GM10266 (cell line): ENCODE results near the gene RMP24.

Experiments used
- DNase-seq: peaks from one replicate; pipeline ENCODE4 v3.0.0; 2012; ENCODE audit errors: extremely low spot score
- TF ChIP-seq, protein P1 (sequence below): IDR thresholded peaks from 2 replicates; pipeline ENCODE4 v1.5.1; 2012; ENCODE audit warnings: mild to moderate bottlenecking, low read depth; ENCODE audit not compliant: control insufficient read depth, insufficient read depth; ENCODE audit errors: missing control alignments

RMP24 gene

DNA sequence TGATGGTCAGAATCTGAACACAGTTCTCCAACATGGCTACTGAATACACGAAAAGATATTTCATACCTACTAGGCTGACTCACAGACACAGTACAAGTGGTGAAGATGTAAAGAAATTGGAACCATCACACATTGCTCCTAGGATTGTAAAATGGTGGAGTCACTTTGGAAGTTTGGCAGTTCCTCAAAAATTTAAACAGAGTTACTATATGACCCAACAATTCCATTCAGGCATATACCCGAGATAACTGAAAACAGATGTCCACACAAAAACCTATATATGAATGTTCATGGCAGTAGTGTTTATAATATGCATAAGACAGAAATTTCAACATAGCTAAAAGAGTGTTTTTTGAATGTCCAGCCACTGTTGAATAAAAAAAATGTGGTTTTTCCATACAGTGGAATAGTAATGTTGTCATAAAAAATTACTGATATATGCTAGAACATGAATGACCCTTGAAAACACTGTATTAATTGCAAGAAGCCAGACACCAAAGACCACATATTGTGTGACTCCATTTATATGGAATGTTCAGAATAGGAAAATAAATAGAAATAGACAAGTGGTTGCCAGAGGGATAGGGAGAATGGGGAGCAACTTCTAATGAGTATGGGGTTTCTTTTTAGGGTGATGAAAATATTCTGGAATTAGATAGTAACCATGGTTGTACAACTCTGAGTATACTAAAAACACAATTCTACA lies 10.1 kb downstream of the RMP24 start:
- no peak for DNase-seq
- TF ChIP-seq, protein P1, sequence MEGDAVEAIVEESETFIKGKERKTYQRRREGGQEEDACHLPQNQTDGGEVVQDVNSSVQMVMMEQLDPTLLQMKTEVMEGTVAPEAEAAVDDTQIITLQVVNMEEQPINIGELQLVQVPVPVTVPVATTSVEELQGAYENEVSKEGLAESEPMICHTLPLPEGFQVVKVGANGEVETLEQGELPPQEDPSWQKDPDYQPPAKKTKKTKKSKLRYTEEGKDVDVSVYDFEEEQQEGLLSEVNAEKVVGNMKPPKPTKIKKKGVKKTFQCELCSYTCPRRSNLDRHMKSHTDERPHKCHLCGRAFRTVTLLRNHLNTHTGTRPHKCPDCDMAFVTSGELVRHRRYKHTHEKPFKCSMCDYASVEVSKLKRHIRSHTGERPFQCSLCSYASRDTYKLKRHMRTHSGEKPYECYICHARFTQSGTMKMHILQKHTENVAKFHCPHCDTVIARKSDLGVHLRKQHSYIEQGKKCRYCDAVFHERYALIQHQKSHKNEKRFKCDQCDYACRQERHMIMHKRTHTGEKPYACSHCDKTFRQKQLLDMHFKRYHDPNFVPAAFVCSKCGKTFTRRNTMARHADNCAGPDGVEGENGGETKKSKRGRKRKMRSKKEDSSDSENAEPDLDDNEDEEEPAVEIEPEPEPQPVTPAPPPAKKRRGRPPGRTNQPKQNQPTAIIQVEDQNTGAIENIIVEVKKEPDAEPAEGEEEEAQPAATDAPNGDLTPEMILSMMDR, result no peak

DNA sequence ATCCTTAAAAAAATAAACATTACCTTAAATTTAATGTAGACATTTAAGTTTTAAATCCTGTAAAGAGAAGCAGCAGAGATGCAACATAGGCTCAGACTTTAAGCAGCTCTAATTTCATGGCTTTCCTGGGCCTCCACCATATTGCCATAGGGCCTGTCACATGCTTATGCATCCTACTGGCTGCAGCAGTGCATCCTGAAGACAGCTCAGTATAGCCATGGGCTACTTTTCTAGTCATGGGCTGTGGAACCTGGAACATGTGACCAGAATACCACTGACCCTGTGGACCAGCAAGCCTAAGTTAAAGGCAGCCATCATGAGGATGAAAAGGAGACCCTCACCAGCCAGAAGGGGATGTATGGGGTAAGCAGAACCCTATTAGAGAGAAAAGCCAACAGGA lies 10.7 kb downstream of the RMP24 start:
- TF ChIP-seq, protein P1, result no peak
- DNase-seq, result no peak

DNA sequence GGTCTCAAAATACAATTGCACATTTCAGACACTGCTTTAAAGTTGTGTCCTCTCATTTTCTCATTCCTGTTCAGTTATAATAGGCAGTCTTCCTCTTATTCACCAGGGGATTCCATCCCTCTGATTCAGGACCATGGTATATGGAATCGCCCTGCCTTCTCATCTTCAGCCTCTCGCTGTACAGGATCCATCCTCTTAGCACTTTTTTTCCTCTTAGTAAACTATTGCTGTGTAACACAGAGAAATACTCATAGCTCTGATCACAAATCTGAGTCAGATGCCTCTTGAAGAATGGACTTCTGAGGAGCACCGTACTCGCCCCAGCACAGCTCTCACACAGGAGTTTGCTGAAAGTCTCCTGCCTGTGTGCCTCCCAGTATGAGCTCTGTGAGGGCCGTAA lies 11.3 kb downstream of the RMP24 start:
- TF ChIP-seq, protein P1, result no peak
- DNase-seq, result no peak

DNA sequence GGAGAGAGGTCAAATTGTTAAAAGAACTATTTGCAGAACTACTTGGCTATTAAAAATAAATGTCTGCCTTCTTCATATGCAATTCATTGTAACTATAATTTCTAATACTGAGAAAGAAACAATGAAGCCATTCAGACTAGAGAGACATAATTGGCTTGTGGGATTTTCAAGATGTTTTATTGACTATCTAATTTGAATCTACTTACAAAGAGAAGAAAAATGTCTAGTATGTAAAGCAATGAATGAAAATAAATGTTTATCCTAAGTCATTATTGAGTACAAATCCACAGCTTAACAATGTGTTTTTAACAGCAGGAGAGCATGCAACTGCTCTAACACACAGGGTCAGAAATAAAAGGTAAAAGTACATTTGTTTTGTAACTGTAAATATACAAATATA lies 19.2 kb downstream of the RMP24 start:
- DNase-seq, result no peak
- TF ChIP-seq, protein P1, result no peak

DNA sequence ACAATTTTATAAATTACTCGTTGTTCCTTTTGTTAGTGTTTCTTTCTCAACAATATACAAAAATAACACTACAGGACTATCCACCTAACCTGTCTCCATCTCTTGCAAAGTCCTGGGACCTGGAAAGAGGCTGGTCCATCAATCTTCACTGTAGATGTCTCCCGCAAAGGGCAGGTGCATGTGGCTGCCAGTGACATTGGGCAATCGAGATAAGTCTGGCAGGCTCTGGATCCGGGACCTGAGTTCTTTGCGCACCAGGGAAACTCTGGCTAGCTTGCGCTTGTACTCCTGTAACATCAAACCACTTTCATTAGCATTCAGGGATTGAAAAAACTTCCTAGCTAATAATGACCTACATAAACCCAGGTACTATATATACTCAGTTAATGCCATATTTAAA lies 20.5 kb downstream of the RMP24 start:
- DNase-seq, result no peak
- TF ChIP-seq, protein P1, result no peak

DNA sequence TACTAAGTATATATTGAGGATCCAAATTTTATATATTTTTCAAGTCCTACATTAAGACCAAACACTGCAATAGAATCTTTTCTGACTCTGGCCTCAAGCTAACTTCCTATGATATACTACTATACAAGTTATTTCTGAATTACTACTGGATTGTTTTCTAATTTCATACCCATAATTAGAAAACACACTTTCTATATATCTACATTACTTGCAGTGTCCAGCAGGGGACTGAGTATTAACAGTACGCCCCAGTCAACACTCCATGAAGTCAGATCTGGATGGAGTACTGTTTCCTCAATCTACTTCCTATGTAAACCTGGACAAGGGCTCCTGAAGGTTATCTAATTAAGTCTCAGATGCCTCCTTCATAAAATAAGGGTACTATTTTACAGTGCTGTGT lies 26.5 kb downstream of the RMP24 start:
- no peak for DNase-seq
- TF ChIP-seq, protein P1, result no peak

DNA sequence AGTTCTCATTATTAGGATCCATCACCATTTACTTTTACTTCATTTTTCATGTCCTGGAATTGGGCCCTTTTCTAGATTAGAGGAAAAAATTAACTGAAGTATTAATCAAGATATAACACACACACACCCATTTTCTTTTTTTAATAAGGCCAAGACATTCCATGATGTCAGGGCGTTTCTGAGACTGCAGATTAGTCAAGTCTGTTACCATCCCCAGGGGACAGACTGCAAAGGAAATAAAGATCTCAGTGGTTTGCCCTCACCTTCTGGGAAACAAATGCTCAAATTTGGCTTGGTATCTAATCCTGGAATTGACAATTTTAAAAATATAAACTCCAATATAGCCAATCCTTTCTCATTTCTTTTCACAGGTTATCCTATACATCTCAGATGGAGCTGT lies 27.4 kb downstream of the RMP24 start:
- TF ChIP-seq, protein P1, result no peak
- DNase-seq, result no peak
